HL-60 (cell line): Measurements from ENCODE around the gene ANKDD1A.

Experiments
- DNase-seq, 2 experiments: peaks; one replicate each; pipeline ENCODE4 v3.0.0-alpha.2; 2010 to 2020; ENCODE audit warnings: low read depth in 1 of 2, low spot score in 1 of 2
- H3K27ac ChIP-seq: fragments of 250-450 bp; sonication (Bioruptor Pico); replicated peaks from 2 replicates; pipeline ENCODE4 v1.5.1; 2020; ENCODE audit warnings: mild to moderate bottlenecking, moderate library complexity
- H3K27me3 ChIP-seq: fragments of 250-450 bp; sonication (Bioruptor Pico); 2 replicates; pipeline ENCODE4 v1.5.1; 2021; ENCODE audit warnings: mild to moderate bottlenecking, moderate library complexity; ENCODE audit not compliant: insufficient read depth, poor library complexity, severe bottlenecking
- H3K4me3 ChIP-seq: replicated peaks from 2 replicates; pipeline ENCODE4 v1.5.1; 2011; ENCODE audit warnings: mild to moderate bottlenecking, control low read depth, low read length; ENCODE audit not compliant: insufficient read depth
- GABPA ChIP-seq: IDR thresholded peaks from 2 replicates; pipeline ENCODE4 v1.6.1; 2012; ENCODE audit warnings: low read depth
- POLR2AphosphoS5 ChIP-seq: IDR thresholded peaks from 2 replicates; pipeline ENCODE4 v1.6.1; 2012; ENCODE audit warnings: low read depth
- SPI1 ChIP-seq: IDR thresholded peaks from 2 replicates; pipeline ENCODE4 v1.6.1; 2012; ENCODE audit warnings: low read depth, mild to moderate bottlenecking, borderline replicate concordance
- TF ChIP-seq, protein P1 (sequence below): IDR thresholded peaks from 2 replicates; pipeline ENCODE4 v1.6.1; 2012; ENCODE audit warnings: low read depth; ENCODE audit not compliant: insufficient replicate concordance
- TF ChIP-seq, protein P2 (sequence below): IDR thresholded peaks from one replicate; pipeline ENCODE4 v1.5.1; 2011; ENCODE audit warnings: low read length, control low read depth, inconsistent platforms; ENCODE audit not compliant: insufficient read depth

The ANKDD1A gene

DNA sequence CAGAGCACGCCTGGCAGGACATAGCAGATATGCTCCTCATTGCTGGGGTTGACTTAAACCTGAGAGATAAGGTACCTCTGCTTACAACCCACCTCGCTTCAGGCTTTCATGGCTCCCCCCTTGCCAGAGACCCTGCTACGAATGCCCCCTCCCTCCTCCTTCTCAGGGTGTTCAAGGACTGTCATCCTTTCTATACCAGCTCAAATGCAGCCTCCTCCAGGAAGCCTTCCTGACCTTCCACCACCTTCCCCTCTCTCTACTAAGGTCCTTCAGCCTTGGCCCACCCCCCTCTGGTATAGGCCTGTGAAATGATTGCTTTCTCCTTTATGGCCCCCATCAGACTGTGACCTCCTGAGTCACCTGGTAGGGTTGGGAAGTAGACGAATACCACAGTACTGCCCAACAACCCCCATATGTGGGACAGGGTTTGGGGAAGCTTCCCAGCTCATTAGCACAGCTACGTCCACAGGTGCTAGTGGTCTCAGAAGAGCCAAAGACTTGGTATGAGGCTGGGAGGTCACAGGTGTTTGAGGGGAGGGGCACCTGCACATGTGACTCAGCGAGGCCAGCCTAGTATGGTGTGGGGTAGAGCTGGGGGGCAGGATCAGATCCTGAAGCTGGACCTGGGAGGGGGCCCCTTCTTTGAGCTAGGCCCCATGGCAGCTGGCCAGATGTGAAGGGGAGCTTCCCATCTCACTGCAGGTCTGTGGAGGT lies 32.0 kb downstream of the ANKDD1A start:
- Histone ChIP-seq H3K27ac (no peak overlapping the region), H3K27me3 (no peaks in the 10 kb centered on the region), H3K4me3 (no peak overlapping the region)
- TF ChIP-seq, protein P1, sequence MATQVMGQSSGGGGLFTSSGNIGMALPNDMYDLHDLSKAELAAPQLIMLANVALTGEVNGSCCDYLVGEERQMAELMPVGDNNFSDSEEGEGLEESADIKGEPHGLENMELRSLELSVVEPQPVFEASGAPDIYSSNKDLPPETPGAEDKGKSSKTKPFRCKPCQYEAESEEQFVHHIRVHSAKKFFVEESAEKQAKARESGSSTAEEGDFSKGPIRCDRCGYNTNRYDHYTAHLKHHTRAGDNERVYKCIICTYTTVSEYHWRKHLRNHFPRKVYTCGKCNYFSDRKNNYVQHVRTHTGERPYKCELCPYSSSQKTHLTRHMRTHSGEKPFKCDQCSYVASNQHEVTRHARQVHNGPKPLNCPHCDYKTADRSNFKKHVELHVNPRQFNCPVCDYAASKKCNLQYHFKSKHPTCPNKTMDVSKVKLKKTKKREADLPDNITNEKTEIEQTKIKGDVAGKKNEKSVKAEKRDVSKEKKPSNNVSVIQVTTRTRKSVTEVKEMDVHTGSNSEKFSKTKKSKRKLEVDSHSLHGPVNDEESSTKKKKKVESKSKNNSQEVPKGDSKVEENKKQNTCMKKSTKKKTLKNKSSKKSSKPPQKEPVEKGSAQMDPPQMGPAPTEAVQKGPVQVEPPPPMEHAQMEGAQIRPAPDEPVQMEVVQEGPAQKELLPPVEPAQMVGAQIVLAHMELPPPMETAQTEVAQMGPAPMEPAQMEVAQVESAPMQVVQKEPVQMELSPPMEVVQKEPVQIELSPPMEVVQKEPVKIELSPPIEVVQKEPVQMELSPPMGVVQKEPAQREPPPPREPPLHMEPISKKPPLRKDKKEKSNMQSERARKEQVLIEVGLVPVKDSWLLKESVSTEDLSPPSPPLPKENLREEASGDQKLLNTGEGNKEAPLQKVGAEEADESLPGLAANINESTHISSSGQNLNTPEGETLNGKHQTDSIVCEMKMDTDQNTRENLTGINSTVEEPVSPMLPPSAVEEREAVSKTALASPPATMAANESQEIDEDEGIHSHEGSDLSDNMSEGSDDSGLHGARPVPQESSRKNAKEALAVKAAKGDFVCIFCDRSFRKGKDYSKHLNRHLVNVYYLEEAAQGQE, result no peak
- TF ChIP-seq, protein P2, sequence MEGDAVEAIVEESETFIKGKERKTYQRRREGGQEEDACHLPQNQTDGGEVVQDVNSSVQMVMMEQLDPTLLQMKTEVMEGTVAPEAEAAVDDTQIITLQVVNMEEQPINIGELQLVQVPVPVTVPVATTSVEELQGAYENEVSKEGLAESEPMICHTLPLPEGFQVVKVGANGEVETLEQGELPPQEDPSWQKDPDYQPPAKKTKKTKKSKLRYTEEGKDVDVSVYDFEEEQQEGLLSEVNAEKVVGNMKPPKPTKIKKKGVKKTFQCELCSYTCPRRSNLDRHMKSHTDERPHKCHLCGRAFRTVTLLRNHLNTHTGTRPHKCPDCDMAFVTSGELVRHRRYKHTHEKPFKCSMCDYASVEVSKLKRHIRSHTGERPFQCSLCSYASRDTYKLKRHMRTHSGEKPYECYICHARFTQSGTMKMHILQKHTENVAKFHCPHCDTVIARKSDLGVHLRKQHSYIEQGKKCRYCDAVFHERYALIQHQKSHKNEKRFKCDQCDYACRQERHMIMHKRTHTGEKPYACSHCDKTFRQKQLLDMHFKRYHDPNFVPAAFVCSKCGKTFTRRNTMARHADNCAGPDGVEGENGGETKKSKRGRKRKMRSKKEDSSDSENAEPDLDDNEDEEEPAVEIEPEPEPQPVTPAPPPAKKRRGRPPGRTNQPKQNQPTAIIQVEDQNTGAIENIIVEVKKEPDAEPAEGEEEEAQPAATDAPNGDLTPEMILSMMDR, result no peak
- no peak for TF ChIP-seq SPI1
- TF ChIP-seq GABPA, result no peak
- no peak for TF ChIP-seq POLR2AphosphoS5
- peak in 1 of 2 experiments; percentile 0 for DNase-seq

DNA sequence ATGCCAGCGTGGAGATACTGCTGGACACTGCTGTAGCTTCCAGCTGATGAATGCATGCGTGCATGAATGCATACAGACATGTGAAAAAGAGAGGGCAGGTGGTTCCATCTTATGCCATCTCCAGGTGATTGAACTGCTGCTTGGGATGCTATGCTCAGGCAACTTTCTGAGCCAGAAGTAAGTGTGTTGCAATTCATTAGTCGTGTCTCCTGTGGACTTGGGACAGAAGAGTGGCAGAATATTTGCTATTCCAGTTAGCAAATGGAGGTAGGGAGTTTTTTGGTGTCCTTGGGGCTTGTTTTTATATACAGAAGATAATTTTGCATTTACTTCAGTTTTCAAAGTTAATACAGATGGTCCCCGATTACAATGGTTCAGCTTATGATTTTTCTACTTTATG lies 33.3 kb downstream of the ANKDD1A start:
- Histone ChIP-seq H3K27ac (no peak overlapping the region), H3K27me3 (no peaks in the 10 kb centered on the region), H3K4me3 (no peak overlapping the region)
- DNase-seq, result peak in 1 of 2 experiments; percentile 0
- TF ChIP-seq, protein P1, result no peak
- TF ChIP-seq SPI1, result no peak
- TF ChIP-seq, protein P2, result no peak

DNA sequence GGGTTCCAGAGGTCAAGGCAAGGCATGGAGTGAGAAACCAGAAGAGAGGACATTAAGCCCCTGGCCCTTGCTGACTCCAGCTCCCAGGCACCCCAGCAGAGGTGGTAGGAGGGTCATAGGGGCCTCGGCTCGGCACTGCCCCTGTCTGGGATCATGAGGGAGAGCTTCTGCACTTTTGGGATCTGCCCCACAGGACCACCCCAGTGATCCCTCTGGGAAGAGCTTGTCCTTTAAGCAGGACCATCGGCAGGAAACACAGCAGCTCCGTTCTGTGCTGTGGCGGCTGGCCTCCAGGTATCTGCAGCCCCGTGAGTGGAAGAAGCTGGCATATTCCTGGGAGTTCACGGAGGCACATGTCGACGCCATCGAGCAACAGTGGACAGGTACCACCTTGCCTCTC lies 35.5 kb downstream of the ANKDD1A start:
- Histone ChIP-seq H3K27ac (no peak overlapping the region), H3K27me3 (no peaks in the 10 kb centered on the region), H3K4me3 (no peak overlapping the region)
- TF ChIP-seq, protein P1, result no peak
- TF ChIP-seq POLR2AphosphoS5 (no peak), SPI1 (no peak), GABPA (no peak)
- TF ChIP-seq, protein P2, result no peak
- no peak for DNase-seq
